HEK293T (cell line): ENCODE results near the gene UPP1.

Experiments
- BHLHE40 ChIP-seq: fragments of 450-650 bp; IDR thresholded peaks from 2 replicates; pipeline ENCODE4 v1.6.1; 2016; ENCODE audit warnings: mild to moderate bottlenecking, moderate library complexity, borderline replicate concordance
- FOXM1 ChIP-seq: fragments of 450-650 bp; IDR thresholded peaks from 2 replicates; pipeline ENCODE4 v1.6.1; 2017; ENCODE audit warnings: mild to moderate bottlenecking, borderline replicate concordance
- LEF1 ChIP-seq: fragments of 450-650 bp; IDR thresholded peaks from 2 replicates; pipeline ENCODE4 v1.6.1; 2017; ENCODE audit warnings: mild to moderate bottlenecking, borderline replicate concordance
- SP1 ChIP-seq: fragments of 450-650 bp; IDR thresholded peaks from 2 replicates; pipeline ENCODE4 v1.6.1; 2017
- SUZ12 ChIP-seq: fragments of 450-650 bp; IDR thresholded peaks from 2 replicates; pipeline ENCODE4 v1.6.1; 2016; ENCODE audit warnings: mild to moderate bottlenecking

DNA sequence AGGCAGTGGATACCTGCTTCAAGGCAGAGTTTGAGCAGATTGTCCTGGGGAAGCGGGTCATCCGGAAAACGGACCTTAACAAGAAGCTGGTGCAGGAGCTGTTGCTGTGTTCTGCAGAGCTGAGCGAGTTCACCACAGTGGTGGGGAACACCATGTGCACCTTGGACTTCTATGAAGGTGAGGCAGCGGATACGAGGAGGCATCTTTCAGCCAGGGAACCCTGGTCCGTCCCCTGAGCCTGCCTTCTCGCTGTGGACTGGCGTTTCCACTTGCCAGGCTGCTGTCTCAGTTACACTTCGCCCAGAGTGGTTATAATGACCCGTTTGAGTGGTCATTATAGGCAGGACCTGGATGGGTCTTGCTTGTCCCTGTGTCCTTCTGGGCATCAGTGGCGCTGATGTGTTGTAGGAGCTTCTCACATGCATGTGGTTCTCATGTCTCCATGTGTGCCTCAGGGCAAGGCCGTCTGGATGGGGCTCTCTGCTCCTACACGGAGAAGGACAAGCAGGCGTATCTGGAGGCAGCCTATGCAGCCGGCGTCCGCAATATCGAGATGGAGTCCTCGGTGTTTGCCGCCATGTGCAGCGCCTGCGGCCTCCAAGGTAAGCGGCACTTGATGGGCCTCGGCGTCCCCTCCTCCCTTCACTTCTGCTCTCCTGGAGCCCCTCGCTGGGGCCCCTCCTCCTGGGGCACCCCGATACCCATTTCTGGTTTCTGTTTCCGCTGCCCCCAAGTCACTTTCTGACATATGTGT lies 18.0 kb downstream of the UPP1 start:
- no peak for TF ChIP-seq SUZ12
- no peak for TF ChIP-seq SP1
- no peak for TF ChIP-seq FOXM1
- TF ChIP-seq BHLHE40, result no peak
- TF ChIP-seq LEF1, result no peak
